ENCODE data around the gene ALPK3. TPM values are rescaled to one million over a fixed set of nuclear protein-coding genes. Genes with fewer than 3 reads are reported as not detected.

Gene ALPK3
- total RNA-seq, 4 donors from 2014 or later = 0.42 to 1.4 (median 0.46) TPM

GRCh38 chr15:84828086-84828908 is 11.1 kb downstream of the ALPK3 start:
- TF ChIP-seq POLR2A (IDR thresholded peaks at IDR 0.05) = no peak
- TF ChIP-seq CTCF (IDR thresholded peaks at IDR 0.05) = no peak
- DNase-seq (ENCODE audit: low spot score in 2 of 2) = peak in 1 of 2 donors; percentile 43
- intact Hi-C loops (cut with DNase I; ENCODE audit: low total_unique reads) = no loop called here
- WGBS, 2 donors = 77 to 82% methylated on average over 13 to 14 of the region's 14 CpGs
- H3K4me3 ChIP-seq (ENCODE audit: low read depth, poor library complexity, severe bottlenecking) = no peak overlapping the region

- TF ChIP-seq CTCF (IDR thresholded peaks at IDR 0.05) (no peak), POLR2A (IDR thresholded peaks at IDR 0.05) (no peak)
- H3K4me3 ChIP-seq (ENCODE audit: low read depth, poor library complexity, severe bottlenecking) = no peak overlapping the region
- DNase-seq (ENCODE audit: low spot score in 2 of 2) = peak in 1 of 2 donors; percentile 29
- WGBS, 2 donors = 67 to 74% methylated on average over 8 of the region's 8 CpGs
- intact Hi-C loops (cut with DNase I; ENCODE audit: low total_unique reads) = no loop called here
These were observed 12.3 kb downstream of the ALPK3 start for GRCh38 chr15:84829428-84829827.

- intact Hi-C loops (cut with DNase I; ENCODE audit: low total_unique reads) = no loop called here
- WGBS, 2 donors = 75 to 85% methylated on average over 2 of the region's 2 CpGs
- TF ChIP-seq CTCF (IDR thresholded peaks at IDR 0.05) (no peak), POLR2A (IDR thresholded peaks at IDR 0.05) (no peak)
- no peak for DNase-seq (ENCODE audit: low spot score in 2 of 2)
- H3K4me3 ChIP-seq (ENCODE audit: low read depth, poor library complexity, severe bottlenecking) = no peak overlapping the region
These were observed 12.9 kb downstream of the ALPK3 start for GRCh38 chr15:84830036-84830435.

- H3K4me3 ChIP-seq (ENCODE audit: low read depth, poor library complexity, severe bottlenecking) = no peak overlapping the region
- WGBS, 2 donors = 90% methylated on average over 5 of the region's 5 CpGs
- TF ChIP-seq CTCF (IDR thresholded peaks at IDR 0.05) (no peak), POLR2A (IDR thresholded peaks at IDR 0.05) (no peak)
- intact Hi-C loops (cut with DNase I; ENCODE audit: low total_unique reads) = no loop called here
- DNase-seq (ENCODE audit: low spot score in 2 of 2) = no peak
These were observed 13.9 kb downstream of the ALPK3 start for GRCh38 chr15:84831028-84831427.

GRCh38 chr15:84831613-84832012 is 14.5 kb downstream of the ALPK3 start:
- TF ChIP-seq CTCF (IDR thresholded peaks at IDR 0.05) (no peak), POLR2A (IDR thresholded peaks at IDR 0.05) (no peak)
- DNase-seq (ENCODE audit: low spot score in 2 of 2) = no peak
- H3K4me3 ChIP-seq (ENCODE audit: low read depth, poor library complexity, severe bottlenecking) = no peak overlapping the region
- intact Hi-C loops (cut with DNase I; ENCODE audit: low total_unique reads) = no loop called here
- WGBS, 2 donors = 82 to 83% methylated on average over 2 of the region's 2 CpGs

Data from lower leg skin (tissue), 4 donors.